Renal cortex interstitium (tissue), 11 donors: ENCODE results near the gene SHROOM2. TPM values are rescaled to one million over a fixed set of nuclear protein-coding genes. Genes with fewer than 3 reads are reported as not detected.

Experiments
- DNase-seq, 11 donors: peaks; one replicate each; pipeline ENCODE4 v3.0.0-alpha.2; 2013; ENCODE audit warnings: low read depth in 9 of 11, low spot score in 4 of 11; ENCODE audit errors: extremely low read depth in 1 of 11
- polyA plus RNA-seq, 3 donors: library from polyadenylated mRNA; unstranded; fragments of 120-200 nt; gene quantifications; one replicate each; pipeline ENCODE4 v1.2.1, GENCODE V29; 2013; ENCODE audit not compliant: insufficient read length in 3 of 3

SHROOM2 gene
- polyA plus RNA-seq, 3 donors = 19.1 to 21.8 (median 19.2) TPM

GRCh38 chrX:9955506-9955905 lies 169.3 kb downstream of the SHROOM2 start:
- peak in 1 of 11 donors; percentile 3 for DNase-seq

GRCh38 chrX:9957743-9958142 lies 171.5 kb downstream of the SHROOM2 start:
- no peak for DNase-seq

GRCh38 chrX:9958183-9958582 lies 172.0 kb downstream of the SHROOM2 start:
- no peak for DNase-seq

- no peak for DNase-seq
Measured at GRCh38 chrX:9961750-9962149, 175.5 kb downstream of the SHROOM2 start.

GRCh38 chrX:9966775-9967408 lies 180.7 kb downstream of the SHROOM2 start, which contains the start of gene CLDN34:
TSS of gene CLDN34 (plus strand) at chrX:9967358. CDS start at chrX:9967358, 0 bp downstream.
- no peak for DNase-seq

- no peak for DNase-seq
Measured at GRCh38 chrX:9977635-9978034, 191.4 kb downstream of the SHROOM2 start.

GRCh38 chrX:9980401-9980800 lies 194.2 kb downstream of the SHROOM2 start:
- DNase-seq = no peak

- DNase-seq = no peak
Measured at GRCh38 chrX:9980927-9981326, 194.7 kb downstream of the SHROOM2 start.

- no peak for DNase-seq
Measured at GRCh38 chrX:9983441-9983840, 197.2 kb downstream of the SHROOM2 start.

GRCh38 chrX:9983846-9984245 lies 197.6 kb downstream of the SHROOM2 start:
- DNase-seq = no peak

- no peak for DNase-seq
Measured at GRCh38 chrX:9988762-9989161, 202.5 kb downstream of the SHROOM2 start.

GRCh38 chrX:9992061-9992460 lies 205.8 kb downstream of the SHROOM2 start:
- no peak for DNase-seq

- DNase-seq = no peak
Measured at GRCh38 chrX:9992724-9993123, 206.5 kb downstream of the SHROOM2 start.

- peak in 1 of 11 donors; percentile 48 for DNase-seq
Measured at GRCh38 chrX:9995855-9996339, 209.7 kb downstream of the SHROOM2 start.

- no peak for DNase-seq
Measured at GRCh38 chrX:9997041-9997440, 210.8 kb downstream of the SHROOM2 start.

- DNase-seq = no peak
Measured at GRCh38 chrX:9997524-9997923, 211.3 kb downstream of the SHROOM2 start.

Other genes starting within 250 kb of the SHROOM2 start
- 10 to 100 TPM; 11.2 to 14.5 (median 11.9) TPM for gene GPR143, start 20.6 kb upstream of the SHROOM2 start, polyA plus RNA-seq
- under 1 TPM in 2 of 3 donors, not detected in 1; 0.15 to 0.25 TPM for gene CLDN34, start 180.9 kb downstream of the SHROOM2 start, polyA plus RNA-seq